NK-92 treated with Interleukin-12 subunit alpha and Interleukin-12 subunit beta, amount 100 ng/mL, for 24 hours (cell line): ENCODE results near the gene STX2.
"Not testable (repeated sequence)": the region's sequence is repeated elsewhere in the genome, so short reads cannot be mapped to it uniquely, and the experiment has no call there.

Experiments used
- DNase-seq: peaks from one replicate; lab custom pipeline; 2025; lab: John Stamatoyannopoulos, UW

Gene STX2

DNA sequence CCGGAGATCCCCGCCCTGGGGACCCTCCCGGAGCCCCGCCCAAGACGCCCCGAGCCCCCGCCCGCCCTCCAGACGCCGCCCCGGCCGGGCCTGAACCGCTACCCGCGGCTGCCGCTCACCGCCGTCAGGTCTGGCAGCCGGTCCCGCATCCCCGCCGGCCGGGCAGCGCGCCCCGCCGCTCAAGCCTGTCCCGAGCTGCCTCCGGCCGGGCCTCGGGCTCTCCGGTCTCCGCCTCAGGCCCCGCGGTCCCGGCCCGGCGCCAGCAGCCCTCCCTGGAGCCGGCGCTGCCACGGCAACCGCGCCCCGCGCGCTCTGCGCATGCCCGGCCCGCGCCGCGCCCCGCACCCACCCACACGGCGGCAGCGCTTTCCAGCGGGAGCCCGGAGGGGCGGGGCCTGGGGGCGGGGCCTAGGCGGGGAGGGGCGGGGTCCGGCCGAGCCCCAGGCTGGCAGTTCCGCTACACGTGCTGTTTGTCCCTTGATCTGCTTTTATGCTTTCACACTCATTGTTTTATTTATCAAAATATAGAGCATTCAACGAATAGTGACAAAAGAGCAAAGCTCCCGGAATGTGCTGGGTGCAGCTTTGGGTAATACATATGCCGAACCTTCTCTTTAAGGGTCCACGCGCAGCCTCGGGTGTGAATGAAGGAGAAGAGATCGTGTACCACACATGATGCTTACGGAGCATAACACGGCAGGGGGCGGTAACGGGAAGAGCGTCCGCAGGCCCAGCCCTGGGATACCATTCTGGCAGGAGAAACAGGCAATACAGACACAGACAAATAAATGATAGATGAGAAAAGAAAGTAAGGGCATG lies at the start of gene STX2:
TSS of gene STX2 (minus strand) at position 300 of the 819 bp plus-strand sequence. CDS start at position 149, 151 bp downstream.
- DNase-seq, result peak; percentile 51

DNA sequence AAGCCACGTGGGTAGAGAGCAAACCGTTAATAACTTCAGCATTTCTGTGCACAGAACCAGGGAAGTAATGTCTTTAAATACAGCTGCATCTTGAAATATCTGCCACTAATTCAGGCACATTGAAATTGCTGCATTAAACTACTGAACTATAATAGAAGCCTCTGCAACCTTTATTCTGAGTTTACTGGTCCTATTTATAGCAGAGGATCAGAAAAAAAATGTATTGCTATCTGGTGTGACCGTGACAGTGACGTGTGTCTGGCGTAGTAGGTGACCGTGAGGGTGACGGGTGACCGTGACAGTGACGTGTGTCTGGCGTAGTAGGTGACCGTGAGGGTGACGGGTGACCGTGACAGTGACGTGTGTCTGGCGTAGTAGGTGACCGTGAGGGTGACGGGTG lies 48.1 kb upstream of the STX2 start:
- DNase-seq, result not testable (repeated sequence)

DNA sequence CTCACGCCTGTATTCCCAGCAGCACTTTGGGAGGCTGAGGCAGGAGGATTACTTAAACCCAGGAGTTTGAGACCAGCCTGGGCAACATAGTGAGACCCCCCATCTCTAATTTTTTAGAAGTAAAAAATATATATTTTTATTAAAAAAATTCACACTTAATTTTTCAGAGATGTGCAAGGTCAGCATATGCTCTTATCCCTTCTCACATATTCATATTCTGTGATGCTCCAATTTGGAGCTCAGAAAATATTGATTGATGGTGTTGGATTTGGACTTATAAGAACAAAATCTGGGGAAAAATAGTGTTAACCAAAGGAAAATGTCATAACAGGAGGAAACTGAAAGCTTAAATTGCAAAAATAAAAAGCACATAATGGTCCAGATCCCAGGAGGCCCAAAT lies 42.5 kb upstream of the STX2 start:
- no peak for DNase-seq

- DNase-seq, result no peak
These were observed 42.0 kb upstream of the STX2 start for GRCh38 chr12:130881046-130881445.

DNA sequence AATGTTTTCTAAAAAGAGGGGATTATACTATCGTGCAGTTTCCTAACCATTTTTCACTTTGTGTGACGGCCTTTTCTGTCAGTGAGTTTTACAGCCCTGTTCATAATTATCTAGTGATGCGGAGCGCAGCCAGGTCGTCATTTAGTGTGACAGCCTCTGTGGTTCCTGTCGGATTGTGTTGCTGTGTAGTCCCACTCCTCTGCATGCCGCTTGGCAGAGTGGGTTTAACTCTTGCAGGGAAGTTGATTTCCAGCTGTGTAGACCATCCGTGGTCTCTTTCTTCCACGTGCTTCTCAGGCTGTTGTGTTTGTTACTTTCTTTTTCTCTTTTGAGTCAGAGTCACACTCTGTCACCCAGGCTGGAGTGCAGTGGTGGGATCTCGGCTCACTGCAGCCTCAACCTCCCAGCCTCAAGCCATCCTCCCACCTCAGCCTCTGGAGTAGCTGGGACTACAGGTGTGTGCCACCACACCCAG lies 41.4 kb upstream of the STX2 start:
- no peak for DNase-seq

- DNase-seq, result no peak
These were observed 40.8 kb upstream of the STX2 start for GRCh38 chr12:130879781-130880389.

- no peak for DNase-seq
These were observed 40.2 kb upstream of the STX2 start for GRCh38 chr12:130879212-130879686.

GRCh38 chr12:130878193-130879185 lies 39.4 kb upstream of the STX2 start:
- no peak for DNase-seq

DNA sequence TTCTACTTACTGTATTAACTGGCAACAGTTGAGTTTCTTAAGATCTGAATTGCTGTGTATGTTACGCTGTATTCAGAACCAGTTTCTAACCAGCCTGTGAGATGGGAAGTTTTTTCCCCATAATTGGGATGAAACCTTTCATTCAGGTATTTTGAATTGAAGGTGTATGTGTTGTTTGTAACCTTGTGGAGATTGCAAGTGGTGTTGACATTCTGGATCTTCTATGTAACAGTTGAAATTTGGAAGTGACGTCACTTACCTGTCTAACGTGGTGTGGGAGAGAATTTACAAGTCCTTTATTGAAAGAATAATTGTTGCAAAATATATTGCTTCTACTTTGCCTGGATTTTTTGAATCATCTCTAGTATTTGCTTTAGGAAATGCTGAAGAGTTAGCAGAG lies 38.3 kb upstream of the STX2 start:
- no peak for DNase-seq

DNA sequence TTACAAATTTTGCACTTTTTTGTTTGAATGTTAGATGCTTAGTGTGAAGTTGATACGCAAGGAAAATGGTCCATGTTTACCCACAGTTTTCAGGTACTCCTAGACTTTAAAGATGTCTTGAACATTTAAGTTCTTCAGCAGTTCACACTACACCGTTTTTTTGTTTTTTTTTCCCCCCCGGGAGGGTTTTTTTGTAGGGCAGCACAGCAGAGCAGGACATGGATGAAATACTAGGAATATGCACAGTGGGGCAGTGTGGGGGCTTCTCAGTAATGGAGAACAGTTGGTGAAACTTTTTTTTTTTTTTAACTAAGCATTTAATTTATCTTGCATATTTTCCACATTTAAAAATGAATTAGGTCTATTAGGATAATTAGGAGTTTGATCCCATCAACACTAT lies 37.7 kb upstream of the STX2 start:
- no peak for DNase-seq

GRCh38 chr12:130876297-130876696 lies 37.2 kb upstream of the STX2 start:
- no peak for DNase-seq

DNA sequence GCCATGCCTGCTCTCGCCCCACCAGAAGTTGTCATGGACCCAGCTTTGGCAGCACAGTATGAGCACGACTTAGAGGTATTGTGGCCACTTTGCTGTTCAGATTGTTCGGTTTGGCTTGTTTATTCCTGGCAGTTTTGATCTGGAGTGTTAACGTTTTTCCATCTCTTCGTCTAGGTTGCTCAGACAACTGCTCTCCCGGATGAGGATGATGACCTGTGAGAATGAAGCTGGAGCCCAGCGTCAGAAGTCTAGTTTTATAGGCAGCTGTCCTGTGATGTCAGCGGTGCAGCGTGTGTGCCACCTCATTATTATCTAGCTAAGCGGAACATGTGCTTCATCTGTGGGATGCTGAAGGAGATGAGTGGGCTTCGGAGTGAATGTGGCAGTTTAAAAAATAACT lies 36.7 kb upstream of the STX2 start:
- not testable (repeated sequence) for DNase-seq

- no peak for DNase-seq
These were observed 36.1 kb upstream of the STX2 start for GRCh38 chr12:130875193-130875592.

GRCh38 chr12:130874696-130875095 lies 35.6 kb upstream of the STX2 start:
- DNase-seq, result no peak

DNA sequence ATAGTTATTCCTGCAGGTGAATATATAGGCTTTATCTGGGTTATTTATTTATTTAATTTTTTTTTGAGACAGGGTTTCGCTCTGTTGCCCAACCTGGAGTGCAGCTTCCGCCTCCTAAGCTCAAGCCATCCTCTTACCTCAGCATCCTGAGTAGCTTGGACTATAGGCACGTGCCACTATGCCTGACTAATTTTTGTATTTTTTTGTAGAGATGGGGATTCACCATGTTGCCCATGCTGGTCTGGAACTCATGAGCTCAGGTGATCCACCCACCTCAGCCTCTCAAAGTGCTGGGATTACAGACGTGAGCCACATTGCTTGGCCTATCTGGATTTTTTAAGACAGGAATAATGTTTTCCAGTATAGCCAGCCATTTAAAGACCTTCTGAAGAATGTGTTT lies 34.8 kb upstream of the STX2 start:
- DNase-seq, result no peak

- DNase-seq, result no peak
These were observed 34.2 kb upstream of the STX2 start for GRCh38 chr12:130873106-130873795.

DNA sequence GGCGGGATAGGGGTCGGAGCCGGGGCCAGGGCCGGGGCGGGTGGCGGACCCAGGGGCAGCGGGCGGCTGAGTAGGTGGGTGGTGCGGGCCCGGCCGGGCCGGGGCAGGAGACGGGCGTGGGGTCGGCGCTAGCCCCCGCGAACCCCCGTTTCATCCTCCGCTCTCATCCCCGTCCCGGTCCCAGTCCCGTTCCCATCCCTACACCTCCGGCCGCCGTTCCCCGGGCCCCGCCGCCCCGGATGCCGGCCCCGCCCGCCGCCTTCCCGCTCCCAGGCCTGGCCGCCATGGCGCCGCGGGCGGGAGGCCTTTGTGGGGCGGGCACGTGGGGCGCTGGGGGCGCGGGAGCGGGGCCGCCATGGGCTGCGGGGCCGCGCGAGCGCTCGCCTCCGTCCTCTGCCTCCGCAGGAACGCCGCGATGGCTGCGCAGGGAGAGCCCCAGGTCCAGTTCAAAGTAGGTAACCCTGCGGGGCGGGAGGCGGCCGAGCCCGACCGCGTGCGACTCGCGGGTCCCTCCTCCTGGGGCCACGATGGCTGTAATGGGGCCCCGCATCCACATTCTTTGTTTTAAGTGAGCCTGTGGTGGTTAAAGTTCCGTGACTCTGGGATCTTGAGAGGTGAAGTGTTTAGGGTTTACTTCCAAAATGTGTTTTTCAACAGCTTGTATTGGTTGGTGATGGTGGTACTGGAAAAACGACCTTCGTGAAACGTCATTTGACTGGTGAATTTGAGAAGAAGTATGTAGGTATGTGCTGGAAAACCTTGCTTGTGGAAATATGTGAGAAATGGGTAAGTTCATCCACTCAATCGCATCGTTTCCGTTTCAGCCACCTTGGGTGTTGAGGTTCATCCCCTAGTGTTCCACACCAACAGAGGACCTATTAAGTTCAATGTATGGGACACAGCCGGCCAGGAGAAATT lies 33.4 kb upstream of the STX2 start:
- DNase-seq, result no peak

- peak; percentile 82 for DNase-seq
These were observed 32.5 kb upstream of the STX2 start, which contains the start of gene RAN for GRCh38 chr12:130871286-130872178. RAN (plus strand) TSS chr12:130872066; CDS start chr12:130872594, 528 bp downstream.
